ENCODE measurements around the gene ZBED1.

- TF ChIP-seq CTCF (IDR thresholded peaks at IDR 0.05): no peak
- TF ChIP-seq POLR2A (IDR thresholded peaks at IDR 0.05): no peak
- TF ChIP-seq POLR2AphosphoS5 (IDR thresholded peaks at IDR 0.05): no peak
These were observed 48.0 kb downstream of the ZBED1 start for GRCh38 chrX:2452799-2453198.
